Endothelial cell of umbilical vein (primary cell): ENCODE results near the gene UNKL. TPM values are rescaled to one million over a fixed set of nuclear protein-coding genes. Genes with fewer than 3 reads are reported as not detected.

Experiments used
- BruUV-seq: library from RNA; stranded (reverse); fragments of 400-500 nt; replicated peaks from 2 replicates; lab custom pipeline; 2021; lab: Mats Ljungman, UMichigan
- CTCF ChIA-PET: fragments of 300-600, 350-600 bp; sonication (Branson Sonifier 250); formaldehyde crosslinking; loops from one replicate; lab custom pipeline; 2021; ENCODE audit warnings: antibody characterized with exemption, inconsistent platforms; lab: Charles Lee
- POLR2A ChIA-PET: fragments of 300-600, 350-600 bp; sonication (Branson Sonifier 250); formaldehyde crosslinking; loops from one replicate; lab custom pipeline; 2021; ENCODE audit warnings: antibody characterized with exemption, inconsistent platforms; lab: Charles Lee
- DNase-seq: peaks from one replicate; pipeline ENCODE4 v3.0.0-alpha.2; 2011; ENCODE audit warnings: low read depth, low spot score
- FAIRE-seq: peaks from 2 replicates; lab custom pipeline; 2011; peaks lifted over from hg19 to GRCh38; lab: Jason Lieb, UNC
- H2AFZ ChIP-seq: 2 replicates; pipeline ENCODE4 v1.6.0; 2012; ENCODE audit warnings: low read depth, low read length, control low read depth, inconsistent platforms
- H3K27ac ChIP-seq: 2 replicates; pipeline ENCODE4 v1.5.1; 2011; ENCODE audit warnings: low read depth, mild to moderate bottlenecking, control low read depth, low read length, moderate library complexity; ENCODE audit not compliant: insufficient read depth
- H3K27me3 ChIP-seq, 2 experiments: 2 replicates each; pipeline versions ENCODE4 v1.6.0 to v1.6.1; 2011; ENCODE audit warnings: low read length in 2 of 2, mixed read lengths in 1 of 2; ENCODE audit not compliant: control insufficient read depth in 2 of 2, insufficient read depth in 2 of 2
- H3K36me3 ChIP-seq, 2 experiments: 2 replicates in 1 of 2; 3 replicates in 1 of 2; pipeline ENCODE4 v1.5.1; 2011; ENCODE audit warnings: low read length in 2 of 2, mild to moderate bottlenecking in 1 of 2, moderate library complexity in 1 of 2; ENCODE audit not compliant: control insufficient read depth in 2 of 2, insufficient read depth in 2 of 2; ENCODE audit errors: extremely low read depth in 1 of 2
- H3K4me1 ChIP-seq: 3 replicates; pipeline ENCODE4 v1.5.1; 2011; ENCODE audit warnings: mild to moderate bottlenecking, low read length; ENCODE audit not compliant: control insufficient read depth, insufficient read depth; ENCODE audit errors: extremely low read depth
- H3K4me2 ChIP-seq: 2 replicates; pipeline ENCODE4 v1.6.1; 2011; ENCODE audit warnings: low read length, control low read depth, mixed read lengths; ENCODE audit not compliant: insufficient read depth
- H3K4me3 ChIP-seq, 3 experiments: fragments of 200-600 bp in 1 of 3; sonication (generic), shearing (Covaris generic) in 1 of 3; replicated peaks in 1 of 3; 2 replicates each; pipeline ENCODE4 v1.5.1; 2011 to 2016; ENCODE audit warnings: control low read depth in 3 of 3, low read length in 3 of 3, mild to moderate bottlenecking in 2 of 3, inconsistent platforms in 1 of 3, low read depth in 1 of 3, moderate library complexity in 1 of 3; ENCODE audit not compliant: insufficient read depth in 1 of 3
- H3K79me2 ChIP-seq: 2 replicates; pipeline ENCODE4 v1.6.0; 2012; ENCODE audit warnings: low read length, inconsistent platforms; ENCODE audit not compliant: control insufficient read depth, insufficient read depth
- H3K9ac ChIP-seq: replicated peaks from 2 replicates; pipeline ENCODE3; 2011; ENCODE audit warnings: low read length, control low read depth; ENCODE audit not compliant: insufficient read depth; ENCODE audit errors: extremely low read depth
- H3K9me1 ChIP-seq: replicated peaks from 3 replicates; pipeline ENCODE4 v1.6.0; 2011; ENCODE audit warnings: mild to moderate bottlenecking, low read length; ENCODE audit not compliant: control insufficient read depth, insufficient read depth; ENCODE audit errors: extremely low read depth
- H3K9me3 ChIP-seq: replicated peaks from 2 replicates; pipeline ENCODE4 v1.5.1; 2012; ENCODE audit warnings: low read length, inconsistent platforms; ENCODE audit not compliant: control insufficient read depth, insufficient read depth
- H4K20me1 ChIP-seq: replicated peaks from 2 replicates; pipeline ENCODE3; 2011; ENCODE audit warnings: mild to moderate bottlenecking, low read length; ENCODE audit not compliant: control insufficient read depth, insufficient read depth; ENCODE audit errors: extremely low read depth
- GATA2 ChIP-seq: IDR thresholded peaks from 2 replicates; pipeline ENCODE4 v1.7.0; 2011; ENCODE audit warnings: low read depth, mild to moderate bottlenecking, moderate library complexity, mixed read lengths, low read length; ENCODE audit not compliant: insufficient read length, insufficient read depth
- JUN ChIP-seq: IDR thresholded peaks from 2 replicates; pipeline ENCODE4 v1.6.1; 2011; ENCODE audit warnings: borderline replicate concordance, low read depth; ENCODE audit not compliant: insufficient read length, insufficient read depth
- POLR2AphosphoS5 ChIP-seq: IDR thresholded peaks from 2 replicates; pipeline ENCODE4 v1.6.1; 2012; ENCODE audit warnings: low read depth, mild to moderate bottlenecking, control low read depth, low read length, moderate library complexity; ENCODE audit not compliant: insufficient read depth
- dilution Hi-C: fragments of 300-500 bp; cut with MboI; formaldehyde crosslinking; loops from one replicate; pipeline ENCODE4 v1.15.0; 2019; ENCODE audit warnings: low sequenced_read_pairs; ENCODE audit not compliant: extremely low pct_ligation_motif_present
- intact Hi-C: fragments of 100-400 bp; cut with micrococcal nuclease; formaldehyde crosslinking; loops from one replicate; pipeline ENCODE4 v1.10.0; 2022
- polyA plus RNA-seq, 4 experiments: library from polyadenylated mRNA; depleted of rRNA in 3 of 4; stranded (reverse) in 3 of 4; unstranded in 1 of 4; fragments of >200 nt; gene quantifications; 2 replicates each; pipeline versions ENCODE4 v1.2.1 to v1.2.3, GENCODE V29; 2011 to 2012; ENCODE audit warnings: missing spikeins in 1 of 4
- total RNA-seq: library from RNA; stranded (reverse); gene quantifications from 2 replicates; pipeline ENCODE4 v1.2.3, GENCODE V29; 2021
- TF ChIP-seq, protein P1 (sequence below), 2 donors: IDR thresholded peaks; 1 replicate in 1 of 2; 2 replicates in 1 of 2; pipeline ENCODE4 v1.5.1; 2011; ENCODE audit warnings: low read length in 2 of 2, mild to moderate bottlenecking in 2 of 2, moderate library complexity in 2 of 2, control low read depth in 1 of 2, inconsistent platforms in 1 of 2, low read depth in 1 of 2; ENCODE audit not compliant: insufficient read depth in 1 of 2; ENCODE audit errors: extremely low read depth in 1 of 2

The UNKL gene
- total and polyA plus RNA-seq, 2 donors (not counting 3 experiments of a cell fraction or from before 2014, with no cell fraction given): 17.1 to 32.8 TPM

DNA sequence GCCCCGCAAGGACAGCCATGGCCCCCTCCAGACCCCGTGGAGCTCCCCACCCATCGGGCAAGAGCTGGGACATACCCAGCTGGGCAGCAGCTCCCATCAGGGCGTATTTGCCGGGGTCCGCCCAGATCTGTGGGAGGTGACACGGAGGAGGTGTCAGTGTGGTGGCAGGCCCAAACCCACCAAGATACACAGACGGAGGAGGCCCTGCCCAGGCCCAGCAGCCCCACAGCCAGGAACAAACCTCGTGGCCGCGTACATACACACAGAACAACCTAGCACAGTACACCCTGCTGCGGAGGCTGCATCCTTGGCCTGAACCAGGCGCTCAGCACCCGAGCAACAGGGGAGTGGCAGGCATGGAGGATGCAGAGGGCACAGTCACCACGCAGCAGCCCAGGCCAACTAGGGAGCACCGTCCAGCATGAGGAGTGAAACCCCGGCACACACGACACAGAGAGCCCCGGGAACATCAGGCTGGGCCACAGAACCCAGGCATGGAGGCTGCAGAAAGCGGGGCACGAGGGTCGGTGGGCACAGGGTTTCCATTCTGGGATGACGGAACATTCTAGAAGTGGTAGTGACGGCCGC, 34.8 kb upstream of the UNKL start:
- H4K20me1 ChIP-seq: no peaks in the 10 kb centered on the region
- no peak for TF ChIP-seq JUN
- no peak for TF ChIP-seq POLR2AphosphoS5
- TF ChIP-seq GATA2: no peak
- TF ChIP-seq, protein P1, sequence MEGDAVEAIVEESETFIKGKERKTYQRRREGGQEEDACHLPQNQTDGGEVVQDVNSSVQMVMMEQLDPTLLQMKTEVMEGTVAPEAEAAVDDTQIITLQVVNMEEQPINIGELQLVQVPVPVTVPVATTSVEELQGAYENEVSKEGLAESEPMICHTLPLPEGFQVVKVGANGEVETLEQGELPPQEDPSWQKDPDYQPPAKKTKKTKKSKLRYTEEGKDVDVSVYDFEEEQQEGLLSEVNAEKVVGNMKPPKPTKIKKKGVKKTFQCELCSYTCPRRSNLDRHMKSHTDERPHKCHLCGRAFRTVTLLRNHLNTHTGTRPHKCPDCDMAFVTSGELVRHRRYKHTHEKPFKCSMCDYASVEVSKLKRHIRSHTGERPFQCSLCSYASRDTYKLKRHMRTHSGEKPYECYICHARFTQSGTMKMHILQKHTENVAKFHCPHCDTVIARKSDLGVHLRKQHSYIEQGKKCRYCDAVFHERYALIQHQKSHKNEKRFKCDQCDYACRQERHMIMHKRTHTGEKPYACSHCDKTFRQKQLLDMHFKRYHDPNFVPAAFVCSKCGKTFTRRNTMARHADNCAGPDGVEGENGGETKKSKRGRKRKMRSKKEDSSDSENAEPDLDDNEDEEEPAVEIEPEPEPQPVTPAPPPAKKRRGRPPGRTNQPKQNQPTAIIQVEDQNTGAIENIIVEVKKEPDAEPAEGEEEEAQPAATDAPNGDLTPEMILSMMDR (IDR thresholded peaks at IDR 0.05; ENCODE audit: extremely low read depth in 1 of 2, insufficient read depth in 1 of 2, low read depth in 1 of 2, low read length in 2 of 2): no peak
- dilution Hi-C loops: no loop called here
- H3K27ac ChIP-seq: no peak overlapping the region
- BruUV-seq: no TSS peak
- H3K9ac ChIP-seq: no peak overlapping the region
- no peaks in the 10 kb centered on the region for H3K9me3 ChIP-seq
- intact Hi-C loops: no loop called here
- H3K27me3 ChIP-seq: no peaks in the 10 kb centered on the region
- no peaks in the 10 kb centered on the region for H3K79me2 ChIP-seq
- H2AFZ ChIP-seq: no peak overlapping the region
- CTCF ChIA-PET: no interaction called here
- H3K4me2 ChIP-seq: no peak overlapping the region
- no peaks in the 10 kb centered on the region for H3K9me1 ChIP-seq
- H3K4me3 ChIP-seq: no peak overlapping the region
- FAIRE-seq (no peak), DNase-seq (no peak)
- no peaks in the 10 kb centered on the region for H3K4me1 ChIP-seq
- peaks cover 0 to 43% of the 10 kb centered on the region in 2 experiments for H3K36me3 ChIP-seq
- POLR2A ChIA-PET: no interaction called here
